HG02610 (cell line): ENCODE measurements around the gene CTNNBIP1.

ENCODE experiments used
- ATAC-seq: cut with Tn5 transposase; IDR thresholded peaks from one replicate; pipeline ENCODE4 v1.9.1; 2021; ENCODE audit warnings: mild to moderate bottlenecking, moderate library complexity; ENCODE audit not compliant: unreplicated experiment

CTNNBIP1 gene

GRCh38 chr1:9838946-9839345 is 71.1 kb downstream of the CTNNBIP1 start:
- no peak for ATAC-seq

DNA sequence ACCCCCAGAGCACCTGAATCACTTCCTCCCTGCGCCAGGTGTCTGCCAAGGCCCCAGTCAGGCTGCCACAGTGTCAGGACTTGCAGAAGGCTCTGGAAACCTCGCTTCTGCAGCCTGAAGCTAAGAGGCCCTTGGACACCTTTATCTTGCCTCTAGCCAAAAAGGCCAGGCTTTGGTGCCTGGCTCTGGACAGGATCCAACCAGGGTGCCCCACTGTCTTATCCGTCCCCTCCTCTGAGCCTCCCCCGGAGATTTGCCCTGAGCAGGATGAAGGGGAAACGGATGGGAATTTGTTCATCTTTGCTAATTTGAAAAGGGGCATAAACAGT is 73.5 kb downstream of the CTNNBIP1 start:
- ATAC-seq: no peak

DNA sequence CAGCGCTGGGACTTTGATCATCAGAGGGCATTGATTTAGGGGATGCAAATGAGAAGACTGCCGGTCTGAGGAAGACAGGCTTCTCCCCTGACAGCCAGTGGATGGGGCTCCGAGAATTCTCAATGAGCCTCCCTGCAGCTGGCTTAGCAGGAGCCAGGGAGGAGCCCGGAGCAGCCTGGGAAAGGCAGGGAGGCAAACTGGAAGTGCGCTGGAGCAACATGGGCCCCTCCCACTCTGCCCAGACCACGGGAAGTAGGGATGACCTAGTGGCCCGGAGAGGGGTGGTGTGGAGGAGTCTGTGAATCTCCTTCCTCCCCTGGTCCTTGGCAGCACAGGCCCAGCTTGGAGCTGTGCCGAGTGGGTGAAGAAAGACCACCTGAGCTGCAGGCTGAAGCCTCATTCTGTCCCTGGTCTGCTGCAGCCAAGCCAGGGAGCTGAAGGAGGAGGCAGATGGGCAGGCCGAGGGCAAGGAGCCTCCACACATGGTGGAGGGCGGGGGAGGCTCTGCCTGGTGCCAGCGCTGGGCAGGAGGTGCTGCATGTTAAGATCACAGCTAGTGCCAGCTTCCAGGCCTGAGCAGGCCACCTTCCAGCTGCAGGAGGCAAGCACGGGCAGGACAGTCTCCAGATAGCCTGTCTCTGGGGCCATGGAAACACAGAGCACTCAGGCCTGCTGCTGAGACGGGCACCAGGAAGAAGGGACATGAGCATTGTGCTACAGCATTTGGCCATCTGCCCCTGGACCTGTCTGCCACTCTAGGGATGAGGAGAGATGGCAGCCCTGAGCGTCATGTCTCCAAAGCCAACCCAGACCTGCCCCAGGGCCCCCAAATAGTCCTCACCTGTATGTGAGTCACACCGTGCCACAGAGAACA is 74.1 kb downstream of the CTNNBIP1 start:
- ATAC-seq: no peak

DNA sequence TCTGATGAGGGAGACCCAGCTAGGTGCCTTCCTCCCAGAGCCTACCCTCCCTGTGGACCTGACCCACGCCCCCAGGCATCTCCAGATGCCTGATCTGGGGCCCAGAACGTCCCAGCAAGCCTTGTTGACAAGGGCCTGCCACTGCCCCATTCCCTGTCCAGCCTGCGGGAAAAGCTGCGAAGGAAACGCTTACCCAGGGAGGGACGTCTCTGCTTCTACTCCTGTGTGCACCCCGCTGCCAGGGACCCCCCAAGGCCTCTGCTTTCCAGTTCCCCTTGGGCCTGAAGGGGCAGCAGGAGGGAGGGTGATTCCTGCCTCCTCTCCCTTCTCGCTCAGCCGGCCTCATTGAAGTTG is 74.7 kb downstream of the CTNNBIP1 start:
- no peak for ATAC-seq

- ATAC-seq: no peak
Measured at GRCh38 chr1:9833632-9834031, 76.4 kb downstream of the CTNNBIP1 start.

- ATAC-seq: no peak
Measured at GRCh38 chr1:9827558-9828185, 82.4 kb downstream of the CTNNBIP1 start.

- ATAC-seq: no peak
Measured at GRCh38 chr1:9826616-9827015, 83.5 kb downstream of the CTNNBIP1 start.

DNA sequence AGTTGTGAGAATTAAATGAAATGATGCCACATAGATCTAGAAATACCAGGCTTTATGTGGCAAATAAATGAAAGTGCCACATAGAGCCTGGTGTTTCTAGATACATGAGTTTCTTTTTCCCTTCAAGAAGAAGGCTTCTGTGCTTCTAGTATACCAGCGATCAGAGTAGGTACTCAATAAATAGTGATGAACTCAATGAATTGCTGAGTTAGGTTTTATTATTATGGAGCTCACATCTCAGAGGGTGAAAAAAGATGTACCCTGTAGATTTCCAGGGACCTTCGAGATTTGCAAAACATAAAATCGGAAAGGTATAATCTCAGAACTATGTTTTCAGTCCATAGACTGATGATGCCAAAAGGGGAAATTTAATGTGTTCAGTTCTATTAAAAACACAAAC is 84.0 kb downstream of the CTNNBIP1 start:
- no peak for ATAC-seq

DNA sequence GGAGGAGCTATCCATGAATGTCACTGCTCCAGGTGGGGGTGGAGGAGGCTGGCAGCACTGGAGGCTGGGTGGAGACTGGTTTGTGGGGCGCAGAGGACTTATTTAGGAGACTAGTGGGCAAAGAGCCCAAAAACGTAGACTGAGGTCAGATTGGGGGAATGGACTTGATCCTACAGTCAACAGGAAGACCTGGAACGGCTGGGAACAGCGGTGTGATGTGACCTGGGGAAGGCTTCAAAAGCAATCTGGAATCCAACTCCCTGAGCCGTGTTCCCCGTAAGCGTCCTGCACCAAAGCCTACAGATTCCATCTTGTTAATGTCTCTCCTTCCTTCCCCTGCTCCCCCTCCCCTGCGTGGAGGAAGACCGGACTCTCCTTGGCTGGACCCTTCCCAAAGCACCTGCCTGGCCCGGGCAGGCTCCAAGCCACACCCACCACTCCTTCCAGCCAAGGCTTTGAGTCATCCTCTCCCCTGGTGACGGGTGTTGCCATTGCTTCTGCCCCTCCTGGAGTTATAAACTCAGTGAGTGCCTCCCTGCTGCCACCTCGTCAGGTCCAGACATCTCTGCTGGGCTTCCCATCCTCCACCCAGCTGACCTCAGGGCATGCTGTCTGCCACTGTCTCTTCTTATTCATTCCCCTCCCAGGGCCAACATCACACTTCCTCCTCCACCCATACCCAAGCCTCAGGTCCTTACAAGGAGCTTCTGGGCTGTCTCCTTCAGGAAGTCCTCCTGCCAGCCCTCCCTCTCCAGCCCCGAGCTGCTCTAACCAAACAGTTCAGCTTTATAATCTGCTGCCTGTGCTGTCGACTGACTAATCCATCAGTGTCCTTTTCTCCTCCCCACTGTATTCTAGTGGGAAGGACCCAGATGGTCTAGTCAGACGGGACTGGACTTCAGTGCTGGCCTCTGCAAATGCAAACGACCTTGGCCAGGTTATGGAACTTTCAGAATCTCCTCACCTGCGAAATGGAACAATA is 84.7 kb downstream of the CTNNBIP1 start:
- no peak for ATAC-seq

DNA sequence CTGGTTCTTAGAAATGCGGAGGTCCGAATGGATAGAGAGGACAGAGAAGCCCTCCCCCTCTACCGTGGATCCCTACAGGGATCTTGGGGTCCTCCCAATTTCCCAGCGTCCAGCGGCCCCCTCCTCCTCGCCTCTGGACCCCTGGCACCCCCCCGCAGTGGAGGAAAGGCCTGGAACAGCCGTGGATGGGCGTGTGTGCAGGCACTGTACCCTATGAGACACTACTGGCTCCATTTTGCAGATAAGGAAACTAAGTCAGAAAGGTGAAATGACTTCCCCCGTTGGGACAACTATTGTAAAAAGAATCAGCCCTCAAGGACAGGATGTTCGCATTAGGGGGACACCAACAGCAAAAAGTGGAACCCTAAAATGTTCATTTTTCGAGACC is 85.4 kb downstream of the CTNNBIP1 start:
- ATAC-seq: no peak

- ATAC-seq: peak; percentile 54
Measured at GRCh38 chr1:9823943-9824701, 85.9 kb downstream of the CTNNBIP1 start, which contains the start of gene CLSTN1. TSS of gene CLSTN1 (minus strand) at chr1:9823965. CDS start at chr1:9823733, 232 bp downstream.

DNA sequence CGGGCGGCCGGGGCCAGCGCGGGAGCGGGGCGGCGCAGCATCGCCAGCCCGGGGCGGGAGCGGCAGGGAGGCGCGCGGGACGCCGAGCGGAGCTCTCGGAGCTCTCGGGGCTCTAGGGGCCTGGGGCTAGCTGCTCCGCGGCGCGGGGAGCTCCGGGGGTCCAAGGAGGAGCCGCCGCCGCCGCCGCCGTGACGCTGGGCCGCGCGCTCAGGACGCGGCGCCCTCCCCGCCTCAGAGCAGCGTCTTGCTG is 86.5 kb downstream of the CTNNBIP1 start:
- peak; percentile 12 for ATAC-seq

DNA sequence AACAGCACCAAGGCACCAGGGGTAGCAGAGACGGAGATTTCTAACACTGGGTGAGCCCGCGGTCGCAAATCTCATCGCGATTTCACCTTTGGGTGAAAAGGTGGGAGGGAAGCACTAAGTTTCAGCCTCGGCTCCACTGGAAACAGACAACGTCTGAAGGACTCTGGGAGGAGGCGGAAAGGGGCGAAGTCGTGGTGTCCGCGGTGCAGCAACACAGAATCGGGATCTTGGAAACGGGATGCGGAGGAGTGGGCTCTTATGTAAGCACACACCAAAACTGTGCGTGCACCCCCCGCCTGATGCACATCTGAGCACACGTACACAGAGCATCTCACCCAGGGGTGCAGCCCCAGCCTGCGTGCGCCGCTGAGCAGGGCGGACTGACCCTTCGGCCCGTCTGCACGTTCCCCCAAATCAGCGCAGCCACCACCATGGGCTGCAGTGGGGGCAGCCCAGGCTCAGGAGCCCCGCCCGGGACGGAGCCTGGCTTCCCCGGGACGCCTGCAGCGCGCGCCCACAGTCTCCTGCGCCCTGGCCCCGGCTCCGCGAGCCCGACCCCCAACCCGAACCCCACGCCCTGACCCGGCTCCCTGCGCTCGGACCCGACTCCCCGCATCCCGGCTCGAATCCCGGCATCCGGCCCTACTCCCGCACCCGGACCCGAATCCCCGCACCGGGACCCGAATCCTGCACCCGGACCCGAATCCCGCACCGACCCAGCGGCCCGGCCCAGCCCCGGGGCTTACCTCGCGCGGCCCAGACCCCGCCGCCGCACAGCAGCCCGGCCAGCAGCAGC is 87.0 kb downstream of the CTNNBIP1 start:
- no peak for ATAC-seq

DNA sequence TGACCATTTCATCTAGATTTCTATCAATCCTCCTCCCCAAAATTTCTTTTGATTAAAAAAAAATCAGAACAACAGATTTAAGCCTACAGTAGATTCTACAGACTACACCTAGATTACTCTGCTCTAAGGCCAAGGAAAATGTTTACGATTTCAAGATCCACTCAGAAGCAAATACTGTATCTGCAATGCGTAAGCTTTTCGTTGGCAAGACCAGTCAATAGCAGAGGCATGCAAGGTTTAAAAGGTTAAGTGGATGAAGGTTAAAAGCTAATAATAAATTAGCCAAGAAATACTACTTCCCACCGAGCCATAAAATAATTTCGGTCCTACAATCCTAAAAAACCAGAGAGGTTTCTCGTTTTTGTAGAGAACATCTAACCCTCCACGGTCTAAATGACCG is 87.6 kb downstream of the CTNNBIP1 start:
- no peak for ATAC-seq

DNA sequence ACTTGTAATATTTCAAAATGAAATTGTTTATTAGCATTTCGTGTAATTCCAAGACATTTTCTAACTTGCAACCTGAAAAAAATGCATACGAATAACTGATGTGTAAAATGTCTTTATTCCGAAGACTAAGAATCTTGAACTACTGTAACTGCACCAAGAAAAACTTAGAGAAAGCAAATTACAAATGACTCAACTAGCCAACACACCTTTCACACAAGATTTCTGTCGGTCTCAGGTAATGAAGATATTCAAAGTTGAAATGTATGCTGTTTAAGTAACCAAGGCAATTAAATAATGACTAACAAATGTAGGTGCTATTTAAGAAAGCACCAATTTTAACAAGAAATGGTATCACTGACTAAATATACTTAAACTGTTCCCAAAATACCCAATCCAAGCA is 88.4 kb downstream of the CTNNBIP1 start:
- ATAC-seq: no peak

GRCh38 chr1:9820521-9820920 is 89.5 kb downstream of the CTNNBIP1 start:
- no peak for ATAC-seq

DNA sequence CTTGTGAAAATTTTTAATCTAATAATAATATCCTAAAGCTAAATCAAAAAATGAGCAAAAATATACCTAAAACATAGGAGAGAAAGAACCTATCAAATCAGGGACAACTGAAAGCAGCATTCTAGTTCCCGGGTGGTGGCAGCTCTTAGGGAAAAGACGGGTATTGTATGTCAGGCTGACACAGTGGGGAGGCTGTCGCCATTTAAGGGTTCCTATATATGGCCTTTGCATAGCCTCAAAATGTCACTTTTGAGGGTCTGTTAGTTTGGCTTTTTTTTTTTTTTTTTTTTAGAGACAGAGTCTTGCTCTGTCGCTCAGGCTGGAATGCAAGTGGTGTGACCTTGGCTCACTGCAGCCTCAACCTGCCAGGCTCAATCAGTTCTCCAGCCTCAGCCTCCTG is 92.3 kb downstream of the CTNNBIP1 start:
- no peak for ATAC-seq

- ATAC-seq: no peak
Measured at GRCh38 chr1:9816199-9816598, 93.9 kb downstream of the CTNNBIP1 start.

DNA sequence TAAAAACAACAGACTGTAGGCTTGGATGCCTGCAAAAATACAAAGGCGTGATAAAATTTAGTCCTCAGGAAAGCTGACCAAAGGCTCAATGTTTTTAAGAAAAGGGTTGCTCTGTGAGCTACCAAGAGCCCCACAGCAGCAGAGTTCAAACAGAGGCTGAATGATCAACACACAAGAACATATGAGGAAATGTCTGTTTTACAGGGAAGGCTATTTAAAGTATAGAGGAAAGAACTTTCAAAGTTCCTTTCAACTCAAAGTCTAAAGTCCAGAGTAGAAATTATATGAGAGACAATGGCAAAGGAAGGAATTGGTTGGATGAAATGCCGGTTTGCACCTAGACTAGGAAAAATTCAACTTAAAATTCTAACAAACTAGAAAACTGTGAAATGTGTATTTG is 94.9 kb downstream of the CTNNBIP1 start:
- ATAC-seq: no peak

DNA sequence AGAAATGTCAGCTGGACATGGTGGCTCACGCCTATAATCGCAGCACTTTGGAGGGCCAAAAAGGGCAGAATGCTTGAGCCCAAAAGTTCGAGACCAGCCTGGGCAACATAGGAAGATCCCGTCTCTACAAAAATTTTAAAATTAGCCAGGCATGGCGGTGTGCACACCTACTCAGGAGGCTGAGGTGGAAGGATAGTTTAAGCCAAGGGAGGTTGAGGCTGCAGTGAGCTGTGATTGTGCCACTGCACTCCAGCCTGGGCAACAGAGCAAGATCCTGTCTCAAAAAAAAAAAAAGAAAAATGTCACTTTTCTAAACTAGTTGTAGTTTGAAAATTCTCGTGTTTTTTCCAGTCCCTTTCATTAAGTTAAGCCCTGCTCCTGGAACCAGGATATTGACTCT is 95.5 kb downstream of the CTNNBIP1 start:
- no peak for ATAC-seq
